ENCODE data around the gene LORICRIN.

LORICRIN gene

GRCh38 chr1:153250166-153250565 is 9.3 kb upstream of the LORICRIN start:
- no peak for DNase-seq (ENCODE audit: low spot score)

DNA sequence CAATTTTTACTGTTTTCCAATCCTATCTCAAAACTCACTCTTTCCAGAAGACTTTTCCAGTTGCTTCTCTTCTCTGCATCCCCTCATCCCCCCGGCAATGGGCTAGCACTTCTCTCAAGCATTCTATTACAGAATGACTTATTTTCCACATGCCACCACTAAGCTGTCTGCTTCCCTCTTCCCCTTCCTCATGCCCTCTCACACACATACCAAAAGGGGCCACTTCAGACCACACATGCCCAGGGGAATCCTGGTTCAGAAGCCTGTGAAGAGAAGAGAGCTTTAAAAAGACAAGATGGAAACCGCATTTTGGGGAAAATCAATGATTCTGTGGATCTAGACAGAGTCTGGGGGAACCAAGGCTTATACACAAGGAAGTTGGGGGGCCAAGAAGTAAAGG is 8.4 kb upstream of the LORICRIN start:
- no peak for DNase-seq (ENCODE audit: low spot score)

DNA sequence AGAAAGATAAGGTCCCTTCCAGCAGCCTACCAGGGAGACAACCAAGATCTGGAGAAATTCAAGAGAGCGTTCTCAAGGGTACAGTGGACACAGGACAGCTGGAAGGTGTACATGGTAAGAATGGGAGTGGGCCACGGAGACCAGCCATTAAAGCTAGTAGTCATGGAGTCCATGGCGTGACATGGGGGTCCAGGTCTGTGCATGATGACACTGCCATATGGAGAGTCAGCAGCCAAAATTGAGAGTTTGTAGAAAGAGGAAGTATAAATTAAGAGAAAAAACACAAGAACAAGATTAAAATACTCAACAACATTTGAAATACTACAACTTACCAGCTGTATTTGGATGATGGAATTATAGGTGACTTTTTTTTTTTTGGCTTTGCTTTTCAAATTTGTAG is 7.9 kb upstream of the LORICRIN start:
- no peak for DNase-seq (ENCODE audit: low spot score)

DNA sequence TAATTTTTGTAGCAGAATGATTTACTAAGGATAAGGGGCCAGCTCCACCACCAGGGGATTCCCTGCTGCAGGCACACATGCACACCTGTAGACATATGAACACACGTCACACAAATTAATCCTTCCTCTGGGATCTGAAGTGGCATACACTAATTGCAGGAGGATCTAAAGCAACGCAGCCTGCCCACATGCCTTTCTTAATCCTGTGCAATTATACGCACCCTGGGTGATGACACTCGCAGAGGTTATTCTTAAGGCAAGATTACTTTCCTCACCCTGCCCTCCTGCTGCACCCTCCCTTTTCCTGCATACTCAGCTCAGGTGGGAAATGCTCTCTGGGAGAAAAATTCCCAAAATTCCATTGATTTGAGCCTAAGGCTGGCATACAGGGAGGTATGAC is 7.5 kb upstream of the LORICRIN start:
- DNase-seq (ENCODE audit: low spot score) = no peak

DNA sequence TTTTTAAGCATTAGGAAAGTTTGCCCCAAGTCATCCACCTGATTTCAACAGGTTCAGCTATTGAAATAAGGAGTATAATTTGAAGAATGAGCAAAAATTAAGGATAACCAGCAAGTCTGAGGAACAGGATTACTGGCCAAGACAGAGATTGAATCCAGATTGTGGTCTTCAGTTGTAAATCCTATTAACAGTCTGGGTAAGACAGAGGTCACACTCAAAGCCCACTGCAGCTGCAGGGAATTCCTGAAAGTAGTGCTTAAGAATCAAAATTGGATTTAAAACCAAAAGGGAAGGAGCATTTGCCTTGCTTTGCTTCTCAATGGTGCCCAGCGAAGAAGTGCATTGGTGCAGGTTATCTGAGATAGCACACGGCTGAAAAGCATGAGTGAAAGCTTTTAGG is 6.4 kb upstream of the LORICRIN start:
- no peak for DNase-seq (ENCODE audit: low spot score)

- DNase-seq (ENCODE audit: low spot score) = no peak
Observed at GRCh38 chr1:153253693-153254092, 5.8 kb upstream of the LORICRIN start.

- peak; percentile 7 for DNase-seq (ENCODE audit: low spot score)
Observed at GRCh38 chr1:153260585-153261280, 1.2 kb downstream of the LORICRIN start.

GRCh38 chr1:153261281-153262069 is 2.0 kb downstream of the LORICRIN start:
- peak; percentile 14 for DNase-seq (ENCODE audit: low spot score)

- DNase-seq (ENCODE audit: low spot score) = no peak
Observed at GRCh38 chr1:153262070-153262366, 2.5 kb downstream of the LORICRIN start.

GRCh38 chr1:153262462-153263157 is 3.1 kb downstream of the LORICRIN start:
- peak; percentile 21 for DNase-seq (ENCODE audit: low spot score)

DNA sequence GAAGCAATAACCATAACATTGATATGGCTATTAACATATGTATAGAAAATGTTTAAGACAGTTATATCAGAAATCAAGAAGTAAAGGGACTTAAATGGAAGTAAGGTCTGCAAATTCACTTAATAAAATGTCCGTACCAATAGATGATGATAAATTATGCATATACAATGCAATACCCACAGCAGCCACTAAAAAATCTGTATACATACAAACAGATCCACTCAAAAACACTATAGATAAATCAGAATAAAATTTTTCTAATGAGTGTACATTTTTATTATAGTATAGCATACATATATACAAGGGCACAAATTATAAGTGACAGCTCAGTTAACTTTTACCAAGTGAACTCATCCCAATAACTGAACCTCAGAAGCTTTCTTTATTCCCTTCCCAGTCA is 6.0 kb downstream of the LORICRIN start:
- no peak for DNase-seq (ENCODE audit: low spot score)

- DNase-seq (ENCODE audit: low spot score) = no peak
Observed at GRCh38 chr1:153271711-153272110, 12.2 kb downstream of the LORICRIN start.

- no peak for DNase-seq (ENCODE audit: low spot score)
Observed at GRCh38 chr1:153272186-153272585, 12.7 kb downstream of the LORICRIN start.

DNA sequence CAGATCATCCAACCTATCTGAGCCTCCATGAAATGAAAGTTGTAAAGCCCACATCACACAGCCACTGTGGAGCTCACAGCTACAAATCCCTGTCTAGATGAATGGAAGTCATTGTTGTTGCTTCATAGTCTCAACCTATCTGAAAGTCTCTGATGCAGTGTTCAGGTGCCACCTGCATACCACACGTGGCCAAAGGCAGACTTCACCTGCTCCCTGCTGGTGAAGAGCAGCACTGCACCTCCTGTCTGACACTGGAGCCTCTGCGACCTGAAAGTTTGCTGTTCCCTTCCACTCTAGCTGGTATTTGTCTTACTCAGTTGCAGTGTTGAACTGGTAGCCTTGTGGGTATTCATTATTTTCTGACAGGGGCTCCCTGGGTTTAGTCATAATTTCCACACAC is 18.4 kb downstream of the LORICRIN start:
- DNase-seq (ENCODE audit: low spot score) = peak; percentile 57

DNA sequence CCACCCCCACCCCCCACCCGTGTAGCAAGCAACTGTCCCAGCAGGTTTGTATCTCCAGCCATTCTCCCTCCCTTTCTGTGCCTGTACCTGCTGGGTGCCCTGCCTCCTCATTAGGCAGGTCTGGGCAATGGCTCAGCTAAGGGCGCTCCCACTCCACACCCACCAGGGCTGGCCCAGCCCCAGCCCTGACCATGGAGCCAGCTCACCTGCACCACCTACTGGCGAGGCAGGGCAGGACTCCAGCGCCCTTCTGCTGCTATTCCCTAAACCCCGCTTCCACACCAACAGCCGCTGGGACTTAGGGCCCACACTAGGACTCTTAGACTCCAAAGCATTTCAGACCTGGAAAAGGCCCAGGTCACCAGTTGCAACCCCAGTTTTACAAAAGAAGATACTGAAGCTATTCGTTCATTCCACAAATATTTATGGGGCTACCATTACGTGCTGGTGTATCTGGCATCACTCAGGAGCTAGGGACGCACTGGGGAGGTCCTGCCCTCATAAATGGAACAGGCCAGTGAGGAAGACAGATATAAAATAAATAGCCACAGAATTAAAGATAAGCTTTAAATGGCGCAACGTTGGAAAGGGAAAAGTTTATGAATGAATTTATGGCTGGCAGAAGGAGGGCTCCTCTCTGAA is 29.3 kb downstream of the LORICRIN start:
- DNase-seq (ENCODE audit: low spot score) = peak; percentile 58

DNA sequence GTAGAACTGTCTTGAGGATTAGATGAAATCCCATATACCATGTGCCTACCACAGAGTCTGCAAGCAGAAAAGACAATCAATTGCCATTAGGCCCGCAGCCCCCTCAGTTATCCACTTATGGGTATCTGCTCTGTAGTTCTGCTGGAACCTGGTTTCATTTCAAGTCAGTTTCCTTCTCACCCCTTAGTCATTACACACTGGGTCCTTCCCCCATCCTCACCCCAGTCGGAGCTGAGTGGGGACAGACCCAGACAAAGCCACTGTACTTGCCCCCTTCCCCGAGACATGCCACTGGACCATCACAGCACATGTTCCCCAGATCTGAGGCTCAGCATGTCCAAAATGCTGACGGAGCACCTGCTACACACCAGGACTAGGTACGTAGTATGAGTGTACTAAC is 32.0 kb downstream of the LORICRIN start:
- DNase-seq (ENCODE audit: low spot score) = no peak

- DNase-seq (ENCODE audit: low spot score) = no peak
Observed at GRCh38 chr1:153292185-153292584, 32.7 kb downstream of the LORICRIN start.

DNA sequence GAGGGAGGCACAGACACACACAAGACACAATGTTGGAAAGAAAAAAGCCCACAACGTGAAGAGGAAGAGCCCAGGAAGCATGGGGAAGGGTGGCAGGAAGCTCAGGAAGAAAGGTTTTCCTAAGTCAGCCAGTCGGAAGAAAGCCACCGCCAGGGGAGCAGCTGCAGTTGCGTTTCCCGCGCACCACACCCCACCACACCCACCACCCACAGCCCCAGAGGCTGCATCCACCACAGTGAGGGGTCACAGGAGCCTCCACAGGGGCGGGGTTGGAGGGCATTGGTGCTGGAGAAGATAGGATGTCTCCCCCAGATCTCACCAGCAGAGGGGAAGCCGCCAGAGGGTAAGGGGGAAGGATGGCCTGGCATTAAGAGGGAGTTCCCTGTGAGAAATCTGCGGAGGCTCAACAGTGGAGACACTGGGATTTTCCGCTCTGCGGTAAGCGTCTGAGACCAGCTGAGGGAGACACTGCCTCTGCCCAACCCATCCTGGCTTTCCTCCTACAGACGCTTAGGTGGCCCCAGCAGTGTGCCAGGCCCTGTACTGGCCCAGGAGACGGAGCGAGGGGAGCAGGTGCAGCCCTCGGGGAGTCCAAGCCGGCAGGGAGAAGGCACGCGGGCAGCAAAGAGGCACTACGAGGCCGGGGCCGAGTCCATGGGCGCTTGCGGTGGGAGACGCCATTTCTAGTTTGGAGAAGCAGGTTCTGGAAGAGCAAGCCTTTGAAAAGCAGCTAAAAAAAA is 33.4 kb downstream of the LORICRIN start:
- DNase-seq (ENCODE audit: low spot score) = no peak

DNA sequence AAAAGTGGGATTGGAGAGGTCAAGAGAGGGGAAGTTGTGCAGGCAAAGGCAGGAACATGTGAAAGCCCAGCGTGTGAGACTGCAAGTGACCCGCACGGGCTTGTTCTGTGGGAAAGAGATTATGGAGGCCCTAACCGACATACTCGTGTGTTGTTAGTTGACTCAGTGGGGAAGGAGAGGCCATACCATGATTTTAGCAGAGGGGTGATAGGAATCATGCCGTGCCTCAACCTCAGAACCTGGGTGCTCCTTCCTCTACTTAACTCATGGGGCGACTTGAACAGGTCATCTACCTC is 33.9 kb downstream of the LORICRIN start:
- no peak for DNase-seq (ENCODE audit: low spot score)

DNA sequence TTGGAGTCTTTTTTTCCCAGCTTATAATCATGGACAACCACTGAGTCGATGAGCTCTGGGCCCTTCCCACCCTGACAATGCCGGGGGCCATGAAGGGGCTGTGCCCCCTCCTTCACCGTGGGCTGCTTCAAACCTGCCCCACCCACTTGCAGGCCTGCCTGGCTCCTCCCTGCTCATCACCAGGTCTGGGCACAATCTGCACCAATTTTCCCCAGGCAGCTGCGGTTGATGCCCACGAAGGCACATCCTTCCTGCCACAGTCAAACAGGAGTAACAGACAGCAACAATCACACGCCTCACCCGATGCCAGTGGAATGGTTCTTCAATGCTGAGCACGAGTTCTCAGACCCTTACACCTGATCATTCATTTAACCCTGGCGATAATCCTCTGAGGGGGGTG is 34.4 kb downstream of the LORICRIN start:
- DNase-seq (ENCODE audit: low spot score) = no peak

DNA sequence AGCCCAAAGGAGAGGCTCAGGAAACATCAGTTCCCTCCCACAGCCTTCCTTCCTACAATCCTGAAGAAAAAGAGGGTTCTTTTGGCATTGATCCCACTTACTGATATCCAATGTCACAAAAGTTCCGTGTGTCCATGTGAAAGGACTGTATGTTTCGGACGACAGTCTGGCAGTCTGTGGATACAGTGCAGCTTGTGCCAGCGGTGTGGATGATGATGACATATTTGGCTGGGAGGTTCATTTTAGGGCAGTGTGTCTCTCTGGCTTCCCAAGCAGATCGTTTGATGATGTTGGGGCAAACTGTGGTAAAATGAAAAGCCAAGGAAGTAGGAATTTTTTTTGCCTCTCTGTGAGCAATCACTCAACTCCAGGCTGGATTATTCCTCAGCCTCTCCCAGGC is 42.8 kb downstream of the LORICRIN start:
- no peak for DNase-seq (ENCODE audit: low spot score)

GRCh38 chr1:153305682-153306081 is 46.2 kb downstream of the LORICRIN start:
- DNase-seq (ENCODE audit: low spot score) = no peak
